ENCODE data around the gene SCUBE2.
"Not testable (repeated sequence)": the region's sequence is repeated elsewhere in the genome, so short reads cannot be mapped to it uniquely, and the experiment has no call there.

SCUBE2 gene

DNA sequence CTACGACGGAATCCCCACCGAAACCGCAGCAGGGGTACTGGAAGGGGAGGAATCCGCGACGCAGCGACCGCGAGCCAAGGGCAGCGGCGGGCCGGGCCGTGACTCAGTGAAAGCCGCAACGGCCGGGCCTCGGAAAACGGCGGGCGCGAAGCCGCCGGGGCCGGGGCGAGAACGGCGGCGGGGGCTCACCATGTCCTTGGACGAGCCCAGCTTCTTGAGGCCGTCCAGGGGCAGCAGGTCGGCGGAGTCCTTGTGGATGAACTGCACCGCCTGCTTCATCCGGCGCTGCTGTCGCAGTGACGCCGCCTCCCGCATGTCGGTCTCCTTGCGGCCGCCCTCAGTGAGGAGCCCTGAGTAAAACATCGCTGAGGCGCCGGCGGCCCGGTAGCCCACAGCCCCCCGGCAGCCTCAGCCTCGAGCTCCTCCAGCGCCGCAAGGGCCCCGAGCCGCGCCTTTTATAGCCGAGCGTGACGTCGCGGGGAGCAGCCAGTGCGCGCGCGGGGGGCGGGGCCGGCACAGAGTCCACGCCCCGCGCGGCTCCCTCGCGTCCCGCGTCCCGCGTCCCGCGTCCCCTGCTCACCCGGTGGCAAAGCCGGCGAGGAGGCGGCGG lies 87.7 kb downstream of the SCUBE2 start, which contains the start of gene NRIP3:
NRIP3 (minus strand) TSS at position 429 of the 610 bp plus-strand sequence; CDS start at position 363, 66 bp downstream.
- DNase-seq: peak; percentile 82

DNA sequence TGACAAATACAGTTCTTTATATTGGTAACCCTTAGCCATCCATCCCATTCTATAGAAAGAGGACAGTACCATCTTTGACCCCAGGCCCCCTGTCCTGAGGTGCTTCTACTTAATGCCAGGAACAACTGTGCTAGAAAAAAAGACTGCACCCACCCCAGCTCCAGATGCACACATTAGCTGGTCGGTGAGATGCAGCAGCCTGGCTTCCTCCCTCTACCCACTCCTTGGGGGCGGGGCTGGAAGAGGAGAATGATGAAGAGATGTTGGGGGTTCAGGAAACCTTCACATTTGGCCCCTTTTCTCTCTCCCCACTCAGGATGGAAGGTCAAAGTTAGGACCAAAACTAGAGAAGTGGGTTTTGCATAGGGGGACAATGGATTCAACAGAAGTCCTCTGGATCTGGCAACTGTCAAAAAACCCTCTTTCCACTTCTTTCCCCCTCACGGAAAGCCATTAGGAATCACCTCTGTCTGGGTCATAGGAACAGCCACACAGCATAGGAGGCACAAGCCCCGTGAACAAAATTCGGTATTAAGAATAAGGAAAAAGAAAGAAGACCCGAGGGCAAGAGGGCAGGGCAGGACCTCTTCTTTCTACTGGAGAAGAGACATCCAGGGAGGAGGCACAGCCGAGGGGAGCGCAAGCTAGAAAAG lies 88.4 kb downstream of the SCUBE2 start:
- no peak for DNase-seq

DNA sequence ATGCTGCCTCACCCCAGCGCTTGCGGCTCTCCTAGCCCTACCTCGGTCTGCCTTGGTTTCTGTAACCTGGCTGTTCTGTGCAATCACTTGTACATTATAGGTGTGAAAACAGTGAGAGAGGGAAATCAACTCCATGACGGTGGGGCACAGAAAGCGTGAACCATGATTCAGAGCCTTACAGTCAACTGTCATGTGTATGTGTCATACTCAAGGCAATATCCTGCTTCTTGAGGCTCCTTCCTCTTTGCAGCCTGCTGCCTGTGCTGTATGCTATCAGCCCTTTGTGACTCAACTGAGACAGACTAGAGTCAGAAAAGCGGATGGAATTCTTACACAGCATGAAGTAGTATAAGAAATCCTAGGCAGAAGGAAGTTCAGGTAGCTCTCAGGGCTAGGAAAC lies 89.7 kb downstream of the SCUBE2 start:
- DNase-seq: no peak

GRCh38 chr11:8998017-8998416 lies 93.4 kb downstream of the SCUBE2 start:
- DNase-seq: no peak

- no peak for DNase-seq
These were observed 93.9 kb downstream of the SCUBE2 start for GRCh38 chr11:8997451-8997850.

- no peak for DNase-seq
These were observed 101.9 kb downstream of the SCUBE2 start for GRCh38 chr11:8989453-8989852.

GRCh38 chr11:8988329-8989234 lies 102.8 kb downstream of the SCUBE2 start:
- no peak for DNase-seq

DNA sequence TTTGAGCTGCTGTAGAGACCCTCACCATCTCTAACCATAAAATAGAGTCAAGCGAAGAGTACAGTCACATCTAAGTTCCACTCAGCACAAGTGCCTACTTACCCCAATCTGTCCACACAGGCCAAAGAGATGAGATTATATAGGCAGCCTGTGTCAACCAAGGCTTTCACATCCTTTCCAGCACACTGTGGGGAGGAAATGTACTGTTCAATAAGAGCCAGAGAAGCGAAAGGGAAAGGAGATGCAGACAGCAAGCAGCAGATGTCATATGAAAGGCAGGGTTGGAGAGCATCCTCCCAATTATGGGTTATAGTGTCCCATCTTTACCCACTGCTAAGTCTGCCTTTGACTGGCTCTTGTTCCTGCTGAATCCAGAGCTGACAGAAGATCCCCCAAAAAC lies 104.0 kb downstream of the SCUBE2 start:
- DNase-seq: no peak

- DNase-seq: not testable (repeated sequence)
These were observed 104.6 kb downstream of the SCUBE2 start for GRCh38 chr11:8986772-8987171.

- DNase-seq: no peak
These were observed 105.9 kb downstream of the SCUBE2 start for GRCh38 chr11:8985462-8985861.

DNA sequence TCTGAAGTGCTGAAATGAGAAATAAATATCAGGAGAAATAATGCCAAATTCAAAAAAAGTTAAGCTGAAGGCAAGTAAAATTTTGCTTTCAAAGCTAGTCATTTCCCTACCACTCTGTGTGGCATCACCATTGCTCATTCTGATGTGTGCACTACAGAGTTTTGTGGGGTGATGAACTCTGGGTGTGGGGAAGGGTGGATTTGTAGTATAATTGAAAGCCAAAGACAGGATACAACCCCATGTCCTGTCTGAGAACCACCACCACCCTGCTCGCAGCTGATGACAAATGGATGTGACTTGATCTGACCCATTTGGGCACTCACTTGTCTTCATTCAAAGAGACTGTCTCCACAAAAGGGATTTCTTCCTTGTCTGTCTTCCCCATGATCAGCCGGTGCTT lies 107.8 kb downstream of the SCUBE2 start:
- no peak for DNase-seq

- DNase-seq: no peak
These were observed 110.9 kb downstream of the SCUBE2 start for GRCh38 chr11:8980485-8980884.

- not testable (repeated sequence) for DNase-seq
These were observed 112.0 kb downstream of the SCUBE2 start for GRCh38 chr11:8979365-8979764.

- no peak for DNase-seq
These were observed 118.3 kb downstream of the SCUBE2 start for GRCh38 chr11:8973121-8973520.

- DNase-seq: no peak
These were observed 119.5 kb downstream of the SCUBE2 start for GRCh38 chr11:8971924-8972316.

GRCh38 chr11:8971196-8971923 lies 120.0 kb downstream of the SCUBE2 start:
- no peak for DNase-seq
